Stomach (tissue), 9 donors: Measurements from ENCODE around the gene HOXD3. TPM values are rescaled to one million over a fixed set of nuclear protein-coding genes. Genes with fewer than 3 reads are reported as not detected.
A peak's percentile ranks its signal among the peaks of the same experiment; 100 is the strongest.

Experiments used
- DNase-seq, 2 donors: peaks; one replicate each; pipeline versions ENCODE4 v3.0.0 to v3.0.0-alpha.2; 2013 to 2019
- H3K27ac ChIP-seq, 5 donors: fragments of 200-600 bp in 4 of 5; sonication (generic) in 4 of 5; one replicate each; pipeline ENCODE4 v1.5.1; 2013 to 2019; ENCODE audit warnings: mild to moderate bottlenecking in 1 of 5, moderate library complexity in 1 of 5
- H3K27me3 ChIP-seq, 3 donors: fragments of 200-600 bp; sonication (generic); one replicate each; pipeline ENCODE4 v1.5.1; 2017 to 2019; ENCODE audit warnings: mixed run types in 1 of 3
- H3K36me3 ChIP-seq, 4 donors: fragments of 200-600 bp; sonication (generic); 1 replicate in 3 of 4; 2 replicates in 1 of 4; pipeline ENCODE4 v1.5.1; 2016 to 2019
- H3K4me1 ChIP-seq, 4 donors: fragments of 200-600 bp; sonication (generic); one replicate each; pipeline ENCODE4 v1.5.1; 2016 to 2019
- H3K4me3 ChIP-seq, 4 donors: fragments of 200-600 bp; sonication (generic) in 3 of 4; one replicate each; pipeline ENCODE4 v1.5.1; 2016 to 2019; ENCODE audit warnings: mild to moderate bottlenecking in 1 of 4
- H3K9me3 ChIP-seq, 4 donors: fragments of 200-600 bp; sonication (generic); one replicate each; pipeline ENCODE4 v1.5.1; 2016 to 2019
- EP300 ChIP-seq: sonication (generic); formaldehyde crosslinking; IDR thresholded peaks from one replicate; pipeline ENCODE4 v1.6.1; 2017; ENCODE audit warnings: antibody characterized with exemption
- POLR2A ChIP-seq, 4 donors: fragments of 450-650 bp; IDR thresholded peaks; one replicate each; pipeline ENCODE4 v1.6.1; 2016; ENCODE audit warnings: antibody characterized with exemption in 4 of 4, control low read depth in 2 of 4, mild to moderate bottlenecking in 1 of 4, moderate library complexity in 1 of 4
- POLR2AphosphoS5 ChIP-seq, 3 donors: sonication (generic); formaldehyde crosslinking; IDR thresholded peaks; one replicate each; pipeline ENCODE4 v1.6.1; 2016; ENCODE audit warnings: antibody characterized with exemption in 3 of 3
- WGBS, 5 donors: extraction: QIAGEN DNeasy Blood & Tissue Kit in 3 of 5; methylation state at CpG; one replicate each; pipeline versions ENCODE4 v1.1.5 to v1.1.7; 2013 to 2018; 5-methylcytosine and 5-hydroxymethylcytosine counted together
- intact Hi-C: fragments of 100-400 bp; cut with DNase I; formaldehyde crosslinking; loops from one replicate; pipeline ENCODE4 v1.15.1; 2023; ENCODE audit warnings: low total_unique reads
- polyA plus RNA-seq, 3 donors: library from polyadenylated mRNA; stranded (reverse); fragments of 200-250 nt; gene quantifications; one replicate each; pipeline ENCODE4 v1.2.3, GENCODE V29; 2013
- total RNA-seq, 5 donors: library from RNA; depleted of rRNA; stranded (reverse); fragments of >200 nt; gene quantifications; one replicate each; pipeline versions ENCODE4 v1.1.0 to v1.2.3, GENCODE V29; 2014 to 2016
- TF ChIP-seq, protein P1 (sequence below), 7 experiments: fragments of 450-650 bp in 4 of 7; fragments of 200-600 bp in 3 of 7; sonication (generic) in 3 of 7; IDR thresholded peaks; one replicate each; pipeline ENCODE4 v1.5.1; 2016 to 2019; ENCODE audit warnings: antibody characterized with exemption in 7 of 7, control low read depth in 2 of 7, mild to moderate bottlenecking in 1 of 7
- donor health status: healthy with polysubstance abuse.
- donor health status: Bipolar disorder and iron deficiency.
- donor health status: healthy.

The HOXD3 gene
- total and polyA plus RNA-seq, 8 donors, result 0.44 to 11.0 (median 2.0) TPM; not detected in 2

- intact Hi-C loops, result no loop called here
- peak overlapping the region in 1 of 4 donors; percentile 2 for H3K4me3 ChIP-seq
Observed at GRCh38 chr2:176158855-176159662, 2.0 kb downstream of the HOXD3 start.

DNA sequence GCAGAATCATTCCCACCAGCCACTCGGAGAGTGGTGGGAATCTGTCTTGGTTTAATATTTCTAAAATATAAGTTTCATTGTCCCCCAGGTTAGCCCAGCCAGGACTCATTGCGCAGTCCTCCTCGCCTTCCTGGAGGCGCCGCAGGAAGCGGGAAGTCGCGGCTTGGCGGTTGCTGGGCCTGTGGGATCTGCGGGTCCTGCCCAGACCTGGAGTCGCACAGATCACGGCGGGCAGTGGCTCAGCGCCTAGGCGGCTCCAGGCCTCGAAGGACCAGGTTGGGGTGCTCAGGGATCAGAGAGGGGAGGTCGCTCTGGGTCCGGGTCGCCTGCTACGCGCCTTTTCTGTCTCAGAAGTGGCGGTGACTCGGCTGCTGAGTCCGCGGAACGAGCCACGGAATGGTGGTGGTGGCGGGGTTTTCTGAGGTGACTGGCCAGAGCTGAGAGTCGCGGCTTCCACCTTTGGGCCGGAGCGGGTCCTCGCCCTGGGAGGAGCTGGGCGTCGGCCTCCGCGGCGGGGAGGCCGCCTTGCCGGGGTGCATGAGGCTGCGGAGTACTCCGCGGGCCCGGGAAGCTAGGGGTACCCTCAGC is 2.6 kb downstream of the HOXD3 start:
- Histone ChIP-seq H3K9me3 (peaks cover 0 to 14% (median 3%) of the 10 kb centered on the region in 4 donors), H3K4me3 (peak overlapping the region in 2 of 4 donors; percentile 2 to 6), H3K36me3 (no peaks in the 10 kb centered on the region), H3K4me1 (peaks cover 12 to 65% (median 37%) of the 10 kb centered on the region in 4 donors), H3K27me3 (peaks cover 44 to 100% (median 99%) of the 10 kb centered on the region in 3 donors), H3K27ac (no peak overlapping the region)
- intact Hi-C loops, result no loop called here
- WGBS, 5 donors, result 7 to 28% (median 10%) methylated on average over 19 to 44 of the region's 44 CpGs
- TF ChIP-seq EP300 (no peak), POLR2A (IDR thresholded peaks at IDR 0.05) (no peak)
- TF ChIP-seq, protein P1, sequence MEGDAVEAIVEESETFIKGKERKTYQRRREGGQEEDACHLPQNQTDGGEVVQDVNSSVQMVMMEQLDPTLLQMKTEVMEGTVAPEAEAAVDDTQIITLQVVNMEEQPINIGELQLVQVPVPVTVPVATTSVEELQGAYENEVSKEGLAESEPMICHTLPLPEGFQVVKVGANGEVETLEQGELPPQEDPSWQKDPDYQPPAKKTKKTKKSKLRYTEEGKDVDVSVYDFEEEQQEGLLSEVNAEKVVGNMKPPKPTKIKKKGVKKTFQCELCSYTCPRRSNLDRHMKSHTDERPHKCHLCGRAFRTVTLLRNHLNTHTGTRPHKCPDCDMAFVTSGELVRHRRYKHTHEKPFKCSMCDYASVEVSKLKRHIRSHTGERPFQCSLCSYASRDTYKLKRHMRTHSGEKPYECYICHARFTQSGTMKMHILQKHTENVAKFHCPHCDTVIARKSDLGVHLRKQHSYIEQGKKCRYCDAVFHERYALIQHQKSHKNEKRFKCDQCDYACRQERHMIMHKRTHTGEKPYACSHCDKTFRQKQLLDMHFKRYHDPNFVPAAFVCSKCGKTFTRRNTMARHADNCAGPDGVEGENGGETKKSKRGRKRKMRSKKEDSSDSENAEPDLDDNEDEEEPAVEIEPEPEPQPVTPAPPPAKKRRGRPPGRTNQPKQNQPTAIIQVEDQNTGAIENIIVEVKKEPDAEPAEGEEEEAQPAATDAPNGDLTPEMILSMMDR (IDR thresholded peaks at IDR 0.05), result no peak
- no peak for DNase-seq

More at GRCh38 chr2:176158855-176159662, 2.0 kb downstream of the HOXD3 start:
- WGBS, 5 donors, result 9 to 24% (median 12%) methylated on average over 26 to 39 of the region's 39 CpGs
- TF ChIP-seq, protein P1 (IDR thresholded peaks at IDR 0.05), result no peak
- no peak for TF ChIP-seq EP300
- Histone ChIP-seq H3K36me3 (no peaks in the 10 kb centered on the region), H3K27ac (no peak overlapping the region), H3K4me1 (peaks cover 12 to 61% (median 35%) of the 10 kb centered on the region in 4 donors), H3K9me3 (peaks cover 0 to 8% (median 0%) of the 10 kb centered on the region in 4 donors), H3K27me3 (peaks cover 37 to 100% (median 99%) of the 10 kb centered on the region in 3 donors)
- DNase-seq, result no peak

- TF ChIP-seq POLR2AphosphoS5 (IDR thresholded peaks at IDR 0.05), result no peak
- TF ChIP-seq POLR2A (IDR thresholded peaks at IDR 0.05), result no peak
- H3K27me3 ChIP-seq, result peaks cover 46 to 100% (median 100%) of the 10 kb centered on the region in 3 donors
- WGBS, 5 donors, result 6 to 27% (median 11%) methylated on average over 32 to 50 of the region's 50 CpGs
- intact Hi-C loops, result no loop called here
- peaks cover 12 to 72% (median 41%) of the 10 kb centered on the region in 4 donors for H3K4me1 ChIP-seq
- H3K36me3 ChIP-seq, result no peaks in the 10 kb centered on the region
- H3K9me3 ChIP-seq, result peaks cover 0 to 20% (median 3%) of the 10 kb centered on the region in 4 donors
- no peak overlapping the region for H3K27ac ChIP-seq
- peak overlapping the region in 2 of 4 donors; percentile 6 to 15 for H3K4me3 ChIP-seq
- DNase-seq, result peak in 1 of 2 donors; percentile 68
Observed at GRCh38 chr2:176160251-176160985, 3.3 kb downstream of the HOXD3 start.

DNA sequence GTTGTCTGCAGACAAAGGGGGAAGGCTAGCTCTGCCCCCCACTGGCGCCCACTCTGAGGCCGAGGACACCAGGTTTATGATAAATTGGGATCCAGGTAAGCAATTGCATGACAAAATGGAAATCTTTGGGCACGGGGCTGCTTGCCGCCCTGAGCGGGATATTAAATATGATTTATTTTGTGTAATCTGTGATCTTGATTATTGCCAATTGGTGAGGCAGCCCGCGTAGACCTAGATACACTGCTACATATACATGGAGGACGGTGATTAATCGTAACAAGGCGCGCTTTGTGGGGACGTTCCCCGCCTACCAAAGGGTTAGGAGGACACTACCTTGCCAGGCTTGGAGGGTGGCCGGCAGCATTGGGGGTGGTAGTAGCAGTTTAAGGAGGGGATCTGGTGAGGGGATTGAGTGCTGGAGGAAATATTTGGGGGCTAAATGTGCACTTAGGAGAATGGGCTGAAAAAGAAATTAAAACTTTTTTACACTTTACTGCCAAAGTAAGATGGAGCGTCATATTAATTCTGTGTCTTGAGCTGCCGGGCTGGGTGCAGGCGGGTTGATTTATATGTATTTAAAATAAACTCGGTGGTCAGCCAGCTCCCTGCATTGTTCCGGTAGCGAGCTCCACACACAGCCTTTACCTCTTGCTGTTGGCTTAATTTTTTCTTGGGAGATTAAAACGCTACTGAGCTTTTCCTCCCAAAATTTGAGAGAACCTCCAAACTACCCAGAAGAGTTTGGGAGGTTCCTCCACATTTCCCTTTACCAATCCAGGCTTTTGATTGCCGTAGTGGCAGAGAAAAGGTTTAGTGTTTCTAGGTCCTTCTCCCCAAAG is 4.1 kb downstream of the HOXD3 start:
- Histone ChIP-seq H3K9me3 (peaks cover 0 to 20% (median 3%) of the 10 kb centered on the region in 4 donors), H3K36me3 (no peaks in the 10 kb centered on the region), H3K27me3 (peaks cover 46 to 100% (median 100%) of the 10 kb centered on the region in 3 donors), H3K27ac (no peak overlapping the region), H3K4me1 (peaks cover 12 to 74% (median 42%) of the 10 kb centered on the region in 4 donors), H3K4me3 (no peak overlapping the region)
- intact Hi-C loops, result no loop called here
- TF ChIP-seq POLR2AphosphoS5 (IDR thresholded peaks at IDR 0.05), result no peak
- TF ChIP-seq, protein P1 (IDR thresholded peaks at IDR 0.05), result no peak
- no peak for TF ChIP-seq EP300
- TF ChIP-seq POLR2A (IDR thresholded peaks at IDR 0.05), result no peak
- DNase-seq, result no peak
- 13 to 26% (median 17%) methylated on average over 21 to 22 of the region's 22 CpGs for whole genome bisulfite sequencing, 5 donors
